WTC11 (cell line): ENCODE results near the gene TRIP13.

Experiments
- CREB1 ChIP-seq: sonication (generic); formaldehyde crosslinking; IDR thresholded peaks from 2 replicates; pipeline ENCODE4 v1.8.0; 2023; ENCODE audit warnings: mild to moderate bottlenecking, missing genetic modification reagents
- CTCF ChIP-seq: fragments of 200-600 bp; IDR thresholded peaks from 2 replicates; pipeline ENCODE4 v1.8.0; 2022; ENCODE audit warnings: antibody characterized with exemption
- FOXJ3 ChIP-seq: sonication (generic); formaldehyde crosslinking; IDR thresholded peaks from 2 replicates; pipeline ENCODE4 v1.9.0; 2021; ENCODE audit warnings: missing genetic modification reagents, mild to moderate bottlenecking, borderline replicate concordance
- GTF2I ChIP-seq: fragments of 250-450 bp; sonication (Bioruptor Pico); conservative IDR thresholded peaks from 2 replicates; pipeline ENCODE4 v1.4.0; 2021; ENCODE audit warnings: mild to moderate bottlenecking
- ZBTB21 ChIP-seq: sonication (generic); formaldehyde crosslinking; IDR thresholded peaks from 2 replicates; pipeline ENCODE4 v1.8.1; 2023; ENCODE audit warnings: mild to moderate bottlenecking, missing genetic modification reagents, borderline replicate concordance
- ZNF232 ChIP-seq: sonication (generic); formaldehyde crosslinking; IDR thresholded peaks from 2 replicates; pipeline ENCODE4 v1.8.0; 2022; ENCODE audit warnings: mild to moderate bottlenecking, missing genetic modification reagents

DNA sequence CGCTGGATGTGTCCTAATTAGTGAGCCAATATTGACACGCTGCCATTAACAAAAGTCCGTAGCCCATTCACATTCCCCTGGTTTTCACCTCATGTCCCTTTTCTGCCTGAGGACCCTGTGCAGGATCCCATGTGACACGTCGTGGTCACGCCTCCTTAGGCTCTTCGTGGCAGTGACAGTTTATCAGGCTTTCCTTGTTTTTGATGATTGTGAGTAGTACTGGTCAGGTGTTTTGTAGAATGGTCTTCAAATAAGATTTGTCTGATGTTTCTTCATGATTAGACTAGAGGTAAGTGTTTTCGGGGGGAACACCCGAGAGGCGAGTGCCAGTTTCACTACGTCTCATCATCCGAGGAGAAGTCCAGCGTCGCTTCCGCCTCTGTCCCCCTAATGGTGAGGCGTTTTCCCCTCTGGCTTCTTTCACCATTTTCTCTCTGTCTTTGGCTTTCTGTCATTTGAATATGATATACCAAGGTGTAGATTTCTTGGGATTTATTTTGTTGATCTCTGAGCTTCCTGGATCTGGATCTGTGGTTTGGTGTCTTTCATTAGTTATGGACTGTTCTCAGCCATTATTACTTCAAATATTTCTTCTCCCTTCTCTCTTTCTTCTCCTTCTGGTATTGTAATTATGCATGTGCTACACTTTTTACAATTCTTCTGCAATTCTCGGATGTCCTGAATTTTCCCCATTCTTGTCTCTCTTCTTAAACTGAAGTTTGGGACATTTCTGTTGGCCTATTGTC lies 57.3 kb downstream of the TRIP13 start:
- TF ChIP-seq CTCF (no peak), ZNF232 (CRISPR knock-in tag) (no peak), ZBTB21 (CRISPR knock-in tag) (no peak), CREB1 (CRISPR knock-in tag) (no peak), FOXJ3 (CRISPR knock-in tag) (no peak), GTF2I (CRISPR knock-in tag) (no peak)
